GM10266 (cell line): ENCODE measurements around the gene LCN10.
"Not testable (repeated sequence)": the region's sequence is repeated elsewhere in the genome, so short reads cannot be mapped to it uniquely, and the experiment has no call there.

Experiments
- DNase-seq: peaks from one replicate; pipeline ENCODE4 v3.0.0; 2012; ENCODE audit errors: extremely low spot score
- CTCF ChIP-seq: IDR thresholded peaks from 2 replicates; pipeline ENCODE4 v1.5.1; 2012; ENCODE audit warnings: mild to moderate bottlenecking, low read depth; ENCODE audit not compliant: control insufficient read depth, insufficient read depth; ENCODE audit errors: missing control alignments

Gene LCN10

DNA sequence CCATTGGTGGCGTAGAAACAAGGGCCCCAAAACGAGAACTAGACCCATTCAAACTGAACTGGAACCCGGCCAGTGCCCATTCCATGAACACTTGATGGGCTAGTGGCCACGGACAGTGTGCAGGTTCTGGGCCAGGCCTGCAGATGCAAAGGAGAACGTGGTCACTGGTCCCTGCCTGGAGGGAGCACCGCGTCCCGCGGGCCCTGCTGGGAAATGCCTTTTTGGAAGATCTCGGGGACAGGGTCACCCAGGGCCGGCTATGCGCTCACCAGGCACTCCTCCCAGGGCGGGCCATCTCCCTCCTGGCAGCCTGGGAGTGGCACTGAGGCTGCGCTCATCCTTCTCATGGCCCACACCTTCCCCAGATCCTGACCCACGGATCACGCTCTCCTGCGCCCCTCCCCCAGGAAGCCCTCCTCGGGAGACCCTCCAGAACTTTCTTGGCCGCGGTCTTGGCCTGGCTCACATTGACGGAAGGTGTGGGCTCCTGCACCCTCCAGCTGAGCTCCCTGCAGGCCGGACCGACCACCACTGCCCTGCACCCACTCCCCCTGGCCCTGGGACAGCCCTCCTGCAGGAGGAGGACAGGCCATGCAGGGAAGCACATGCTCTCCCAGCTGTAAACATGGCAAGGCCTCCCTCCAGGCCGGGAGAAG is 33.2 kb downstream of the LCN10 start:
- no peak for TF ChIP-seq CTCF
- no peak for DNase-seq

GRCh38 chr9:136707849-136708517 is 34.8 kb downstream of the LCN10 start:
- TF ChIP-seq CTCF: no peak
- no peak for DNase-seq

DNA sequence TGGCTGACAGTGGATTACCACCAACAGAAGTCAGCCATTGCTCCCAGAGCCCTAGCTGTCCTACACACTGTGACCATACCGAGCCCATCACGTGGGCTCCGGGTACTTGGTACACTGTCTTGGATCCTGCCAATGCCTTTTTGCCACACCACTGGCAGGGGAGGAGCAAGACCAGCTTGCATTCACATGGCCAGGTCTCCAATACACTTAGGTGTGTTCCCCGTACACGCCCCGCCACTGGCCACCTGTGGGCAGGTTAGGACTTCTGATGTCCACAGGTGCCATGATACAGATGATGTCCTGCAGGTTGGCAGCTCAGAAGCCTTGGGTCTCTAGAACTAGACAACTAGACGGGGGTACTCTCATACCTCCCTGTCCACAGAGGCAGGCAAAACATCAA is 35.7 kb downstream of the LCN10 start:
- no peak for TF ChIP-seq CTCF
- DNase-seq: no peak

GRCh38 chr9:136705564-136705963 is 37.2 kb downstream of the LCN10 start:
- TF ChIP-seq CTCF: no peak
- no peak for DNase-seq

DNA sequence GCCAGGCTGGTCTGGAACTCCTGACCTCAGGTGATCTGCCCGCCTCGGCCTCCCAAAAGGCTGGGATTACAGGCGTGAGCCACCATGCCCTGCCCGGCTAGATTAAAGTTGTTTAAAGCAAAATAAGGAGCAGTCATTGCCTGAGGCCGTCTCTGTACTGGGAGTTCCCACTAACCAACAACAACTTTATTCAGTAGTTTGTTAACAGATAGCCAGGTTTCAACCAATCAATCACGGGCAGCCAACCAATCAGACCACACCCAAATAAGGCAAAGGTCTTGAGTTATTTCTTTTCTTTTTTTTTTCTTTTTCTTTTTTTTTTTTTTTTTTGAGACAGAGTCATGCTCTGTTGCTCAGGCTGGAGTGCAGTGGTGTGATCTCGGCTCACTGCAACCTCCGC is 38.0 kb downstream of the LCN10 start:
- not testable (repeated sequence) for DNase-seq

DNA sequence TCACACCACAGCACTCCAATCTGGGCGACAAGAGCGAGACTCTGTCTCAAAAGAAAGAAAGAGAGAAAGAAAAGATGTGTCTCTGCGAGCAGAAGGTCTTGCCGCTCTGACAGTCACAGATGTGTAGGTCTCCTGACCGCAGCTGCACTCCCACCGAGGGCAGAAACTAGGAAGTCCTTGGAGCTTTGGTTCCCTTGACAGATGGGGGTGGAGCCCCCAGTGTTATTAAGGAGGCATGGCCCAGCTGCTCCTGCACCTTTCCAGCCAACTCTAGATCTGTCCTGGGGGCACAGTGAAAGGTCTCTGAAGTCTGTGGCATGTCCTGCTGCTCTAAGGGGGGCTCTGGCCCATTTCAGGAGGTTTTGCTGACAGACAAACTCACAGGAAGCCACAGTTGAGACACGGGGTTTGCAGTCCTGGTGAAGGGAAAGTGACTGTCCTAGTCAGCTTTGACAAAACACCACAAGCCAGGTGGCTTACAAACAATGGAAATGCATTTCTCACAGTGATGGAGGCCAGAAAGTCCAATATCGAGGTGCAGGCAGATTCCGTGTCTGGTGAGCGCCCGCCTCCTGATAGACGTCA is 39.4 kb downstream of the LCN10 start:
- TF ChIP-seq CTCF: no peak
- DNase-seq: no peak

DNA sequence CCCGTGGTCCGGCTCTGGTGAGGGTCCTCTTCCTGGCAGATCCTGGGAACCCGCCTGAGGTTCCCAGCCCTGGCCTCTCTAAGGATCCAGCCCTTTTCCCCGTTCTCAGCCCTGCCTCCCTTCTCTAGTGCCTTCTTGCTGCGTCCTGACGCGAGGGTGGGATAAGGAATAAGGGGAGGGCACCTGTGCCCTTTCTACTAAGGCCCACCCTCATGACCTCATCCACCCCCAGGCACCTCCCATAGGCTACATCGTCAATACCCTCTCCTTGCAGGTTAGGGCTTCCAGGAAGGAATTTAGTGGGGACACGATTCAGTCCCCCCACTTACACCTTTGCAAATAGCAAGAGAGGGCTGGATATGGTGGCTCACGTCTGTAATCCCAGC is 41.1 kb downstream of the LCN10 start:
- DNase-seq: no peak
- no peak for TF ChIP-seq CTCF
